Measurements from ENCODE around the gene FKBP5.
"Not testable (repeated sequence)": the region's sequence is repeated elsewhere in the genome, so short reads cannot be mapped to it uniquely, and the experiment has no call there.

FKBP5 gene

DNA sequence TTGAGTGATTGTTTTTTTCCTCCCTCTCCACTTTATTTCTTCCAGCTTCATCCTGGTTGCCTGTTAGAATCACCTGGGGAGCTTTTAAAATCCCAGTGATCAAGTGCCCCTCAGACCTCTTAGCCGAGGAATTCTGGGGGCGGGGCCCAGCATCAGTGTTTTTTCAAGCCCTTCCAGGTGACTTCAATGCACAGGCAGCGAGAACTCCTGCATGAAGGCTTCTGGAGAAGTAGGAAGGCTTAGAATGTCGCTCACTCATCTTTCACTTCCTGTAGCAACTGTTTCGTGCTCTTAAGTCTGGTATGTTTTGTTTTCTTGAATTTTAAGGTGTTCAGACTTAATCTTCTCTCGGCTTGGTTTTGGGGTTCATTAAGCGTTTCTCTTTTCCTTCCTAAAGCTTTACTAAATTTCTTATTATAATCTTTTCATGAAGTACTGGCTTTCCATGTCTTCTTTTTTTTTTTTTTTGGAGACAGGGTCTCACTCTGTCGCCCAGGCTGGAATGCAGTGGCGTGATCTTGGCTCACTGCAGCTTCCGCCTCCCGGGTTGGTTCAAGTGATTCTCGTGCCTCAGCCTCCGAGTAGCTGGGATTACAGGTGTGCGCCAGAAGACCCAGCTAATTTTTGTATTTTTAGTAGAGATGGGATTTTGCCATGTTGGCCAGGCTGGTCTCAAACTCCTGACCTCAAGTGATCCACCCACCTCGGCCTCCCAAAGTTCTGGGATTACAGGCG is 145.1 kb downstream of the FKBP5 start:
- DNase-seq (ENCODE audit: low spot score): no peak

DNA sequence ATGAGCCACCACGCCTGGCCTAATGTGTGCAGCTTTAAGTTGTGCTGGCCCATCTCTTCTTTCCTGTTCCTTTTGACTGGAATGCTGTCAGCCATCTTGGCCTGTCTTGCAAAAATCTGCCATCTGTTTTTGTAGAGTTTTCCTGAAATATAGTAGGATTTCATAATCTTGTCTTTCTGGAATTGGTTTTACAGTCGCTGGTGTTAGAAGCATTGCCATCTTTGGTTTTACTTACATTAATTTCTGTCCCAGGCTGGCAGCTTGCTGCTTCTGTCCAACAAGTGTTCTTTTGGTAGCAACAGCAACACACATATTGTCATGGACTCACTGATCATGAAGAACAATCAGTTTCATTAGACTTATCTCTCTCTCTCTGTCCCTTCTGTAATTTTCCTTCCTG is 146.9 kb downstream of the FKBP5 start:
- DNase-seq (ENCODE audit: low spot score): no peak

DNA sequence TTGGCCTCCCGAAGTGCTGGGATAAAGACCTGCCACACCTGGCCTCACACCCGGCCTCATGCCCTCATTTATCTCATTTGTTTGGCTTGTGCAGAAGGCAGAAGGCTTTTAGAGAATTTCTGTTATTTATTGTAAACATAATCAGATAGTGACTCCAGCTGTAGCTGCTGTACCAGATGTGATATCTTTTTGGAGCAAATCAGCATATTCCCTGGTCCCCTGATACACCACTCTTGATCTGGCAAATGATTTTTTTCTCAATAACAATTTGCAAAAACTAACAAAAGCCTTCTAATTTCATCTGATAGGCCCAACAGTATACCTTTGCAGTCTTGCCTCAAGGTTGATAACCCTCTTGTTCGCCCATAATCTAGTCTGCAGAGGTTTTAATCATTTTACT is 149.5 kb downstream of the FKBP5 start:
- no peak for DNase-seq (ENCODE audit: low spot score)

DNA sequence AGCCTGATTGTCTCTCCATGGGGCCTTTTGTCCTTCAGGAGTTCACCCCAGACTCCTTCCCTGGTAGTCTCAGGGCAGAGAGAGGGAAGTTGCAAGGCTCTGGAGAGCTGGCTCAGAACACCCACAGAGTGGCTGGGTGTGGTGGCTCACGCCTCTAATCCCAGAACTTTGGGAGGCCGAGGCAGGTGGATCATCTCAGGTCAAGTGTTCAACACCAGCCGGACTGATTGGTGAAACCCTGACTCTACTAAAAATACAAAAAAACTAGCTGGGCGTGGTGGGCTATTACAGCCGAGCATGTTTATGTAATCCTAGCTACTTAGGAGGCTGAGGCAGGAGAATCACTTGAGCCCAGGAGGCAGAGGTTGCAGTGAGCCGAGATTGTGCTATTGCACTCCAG is 152.9 kb downstream of the FKBP5 start:
- DNase-seq (ENCODE audit: low spot score): not testable (repeated sequence)

DNA sequence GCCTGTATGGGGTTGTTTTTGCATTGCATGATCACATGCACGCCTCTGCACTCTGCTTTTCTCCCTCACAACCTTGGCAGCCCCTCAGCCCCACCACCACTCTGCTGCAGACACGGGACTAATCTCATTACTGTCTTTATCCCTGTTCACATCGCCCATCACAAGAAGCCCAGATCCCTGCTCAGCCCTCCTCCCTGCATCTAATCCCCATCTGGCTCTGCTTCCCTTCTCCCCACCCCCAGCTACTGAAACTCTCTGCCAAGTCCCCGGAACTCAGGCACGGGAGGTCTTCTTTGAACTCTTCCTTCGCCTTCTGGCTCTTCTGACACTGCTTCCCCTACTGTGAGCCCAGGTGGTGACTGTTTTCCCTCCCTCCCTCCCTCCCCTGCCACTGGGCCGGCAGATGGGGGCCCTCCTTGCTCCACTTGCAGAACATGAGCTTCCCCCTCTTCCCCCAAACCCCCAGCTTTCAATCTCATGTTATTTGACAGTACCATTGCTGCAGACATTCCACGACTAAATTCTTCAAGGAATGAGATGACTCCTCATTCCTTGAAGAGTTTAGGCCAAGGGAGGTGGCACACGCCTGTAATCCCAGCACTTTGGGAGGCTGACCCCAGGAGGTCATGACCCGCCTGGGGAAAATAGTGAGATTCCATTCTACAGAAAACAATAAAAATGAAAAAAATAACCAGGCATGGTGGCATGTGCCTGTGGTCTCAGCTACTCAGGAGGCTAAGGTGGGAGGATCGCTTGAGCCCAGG is 154.1 kb downstream of the FKBP5 start:
- DNase-seq (ENCODE audit: low spot score): no peak

DNA sequence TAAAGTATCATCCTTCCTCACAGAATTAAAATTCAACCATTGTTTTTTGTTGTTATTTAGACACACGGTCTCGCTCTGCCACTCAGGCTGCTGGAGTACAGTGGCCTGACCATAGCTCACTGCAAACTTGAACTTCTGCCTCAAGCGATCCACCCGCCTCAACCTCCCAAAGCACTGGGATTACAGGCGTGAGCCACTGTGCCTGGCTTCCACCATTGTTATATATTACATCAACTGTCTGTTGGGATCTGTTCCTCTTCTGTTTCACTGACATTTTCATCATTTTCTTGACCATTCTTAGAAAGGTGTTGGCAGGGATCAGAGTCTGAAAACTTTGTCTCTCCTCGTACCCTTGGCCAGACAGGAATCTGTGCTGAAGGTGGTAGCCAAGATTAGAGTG is 154.7 kb downstream of the FKBP5 start:
- no peak for DNase-seq (ENCODE audit: low spot score)

DNA sequence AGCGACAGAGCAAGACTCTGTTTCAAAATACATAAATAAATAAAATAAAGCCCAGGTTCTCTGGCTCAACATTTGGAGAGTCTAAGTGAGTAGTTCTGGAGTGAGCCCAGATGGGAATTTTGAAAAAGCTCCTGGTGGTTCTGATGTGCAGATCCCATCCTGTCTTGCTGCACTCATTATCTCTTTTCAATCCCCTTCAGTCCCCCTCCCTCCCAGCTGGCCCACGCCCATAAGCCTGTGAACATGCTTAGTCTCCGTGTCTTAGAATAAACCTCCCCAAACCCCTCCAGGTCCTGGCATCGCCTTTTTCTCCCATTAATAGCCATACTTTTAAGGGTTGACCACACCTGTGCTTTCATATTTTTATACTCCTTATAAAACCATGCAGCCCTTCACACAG is 156.6 kb downstream of the FKBP5 start:
- DNase-seq (ENCODE audit: low spot score): no peak

DNA sequence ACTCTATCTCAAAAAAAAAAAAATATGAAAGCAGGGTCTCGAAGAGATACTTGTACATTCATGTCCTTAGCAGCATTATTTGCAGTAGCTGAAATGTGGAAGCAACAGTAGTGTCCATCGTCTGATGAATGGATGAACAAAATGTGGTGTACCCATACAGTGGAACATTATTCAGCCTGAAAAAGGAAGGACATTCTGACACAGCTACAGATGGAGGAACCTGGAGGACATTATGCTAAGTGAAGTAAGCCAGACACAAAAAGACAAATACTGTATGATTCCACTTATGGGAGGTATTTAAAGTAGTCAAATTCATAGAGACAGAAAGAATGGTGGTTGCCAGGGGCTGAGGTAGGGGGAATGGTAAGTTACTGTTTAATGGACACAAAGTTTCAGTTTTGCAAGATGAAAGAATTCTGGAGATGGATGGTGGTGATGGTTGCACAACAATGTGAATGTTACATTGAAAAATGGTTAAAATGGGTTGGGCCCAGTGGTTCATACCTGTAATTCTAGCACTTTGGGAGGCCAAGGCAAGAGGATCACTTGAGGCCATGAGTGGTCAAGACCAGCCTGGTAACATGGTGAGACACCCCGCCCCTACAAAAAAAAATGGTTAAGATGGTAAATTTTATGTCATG is 164.2 kb downstream of the FKBP5 start:
- DNase-seq (ENCODE audit: low spot score): no peak

All from kidney capillary endothelial cell (primary cell).